Tibial artery (tissue), 4 donors: ENCODE measurements around the gene SLC2A9.

Source experiments
- DNase-seq, 2 donors: peaks; one replicate each; pipeline ENCODE4 v3.0.0-alpha.2; 2019
- H3K27ac ChIP-seq, 2 donors: fragments of 200-600 bp; sonication (generic) in 1 of 2; 1 replicate in 1 of 2; 2 replicates in 1 of 2; pipeline ENCODE4 v1.5.1; 2018 to 2019; ENCODE audit warnings: mild to moderate bottlenecking in 1 of 2
- H3K27me3 ChIP-seq, 2 donors: fragments of 200-600 bp; sonication (generic) in 1 of 2; one replicate each; pipeline versions ENCODE4 v1.5.1 to v1.6.0; 2016 to 2019
- H3K36me3 ChIP-seq, 3 donors: fragments of 200-600 bp; sonication (generic) in 2 of 3; one replicate each; pipeline ENCODE4 v1.5.1; 2016 to 2019; ENCODE audit warnings: mild to moderate bottlenecking in 2 of 3
- H3K4me1 ChIP-seq, 4 donors: fragments of 200-600 bp; sonication (generic) in 2 of 4; 1 replicate in 3 of 4; 2 replicates in 1 of 4; pipeline ENCODE4 v1.5.1; 2016 to 2019
- H3K4me3 ChIP-seq, 2 donors: fragments of 200-600 bp; sonication (generic) in 1 of 2; 1 replicate in 1 of 2; 2 replicates in 1 of 2; pipeline ENCODE4 v1.5.1; 2018 to 2019; ENCODE audit warnings: mild to moderate bottlenecking in 2 of 2
- H3K9me3 ChIP-seq, 3 donors: fragments of 200-600 bp; sonication (generic) in 1 of 3; one replicate each; pipeline ENCODE4 v1.5.1; 2016 to 2019
- intact Hi-C: fragments of 100-400 bp; cut with DNase I; formaldehyde crosslinking; loops from one replicate; pipeline ENCODE4 v1.15.0; 2023; ENCODE audit warnings: low total_unique reads
- TF ChIP-seq, protein P1 (sequence below), 2 experiments: fragments of 200-600 bp in 1 of 2; fragments of 450-650 bp in 1 of 2; IDR thresholded peaks; one replicate each; pipeline ENCODE4 v1.5.1; 2017 to 2019; ENCODE audit warnings: antibody characterized with exemption in 2 of 2, mild to moderate bottlenecking in 1 of 2, moderate library complexity in 1 of 2

The SLC2A9 gene

DNA sequence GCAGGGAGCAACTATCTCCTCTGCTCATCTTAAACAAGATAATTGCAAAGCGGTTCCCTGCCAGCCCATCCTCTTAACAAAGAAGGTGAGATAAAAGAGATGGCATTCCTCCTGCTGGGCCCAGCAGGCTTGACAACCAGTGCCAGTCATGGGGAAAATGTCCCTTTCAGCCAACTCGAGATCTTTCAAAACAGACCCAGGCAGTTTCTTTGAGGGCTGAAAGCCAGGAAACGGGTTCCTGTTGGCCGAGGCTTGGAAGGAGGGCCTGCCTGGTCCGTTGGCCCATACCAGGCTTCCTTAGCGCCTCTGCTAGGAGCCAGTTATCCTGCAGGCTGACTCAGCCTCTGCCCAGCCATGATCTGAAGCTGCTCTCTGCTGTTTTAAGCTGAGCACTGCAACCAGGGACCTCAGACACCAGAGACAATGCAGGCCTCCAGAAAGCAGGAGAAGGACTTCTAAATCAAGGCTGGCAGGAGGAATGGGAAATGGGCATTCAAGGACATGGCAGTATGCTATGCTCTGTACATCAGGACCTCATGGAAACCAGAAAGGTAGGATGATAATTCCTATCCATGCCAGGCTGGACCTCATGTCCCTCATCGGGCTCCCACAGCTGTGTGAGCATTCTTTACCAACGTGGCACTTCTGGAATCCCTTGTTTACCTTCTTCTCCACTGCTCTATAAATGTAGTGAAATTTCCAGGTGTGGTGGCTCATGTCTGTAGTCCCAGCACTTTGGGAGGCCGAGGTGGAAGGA lies 42.4 kb upstream of the SLC2A9 start:
- Histone ChIP-seq H3K36me3 (peaks cover 29 to 41% (median 40%) of the 10 kb centered on the region in 3 donors), H3K27me3 (no peaks in the 10 kb centered on the region), H3K4me3 (no peak overlapping the region), H3K9me3 (no peaks in the 10 kb centered on the region), H3K4me1 (peaks cover 0 to 13% (median 9%) of the 10 kb centered on the region in 4 donors), H3K27ac (peak overlapping the region; percentile 23 to 70)
- TF ChIP-seq, protein P1, sequence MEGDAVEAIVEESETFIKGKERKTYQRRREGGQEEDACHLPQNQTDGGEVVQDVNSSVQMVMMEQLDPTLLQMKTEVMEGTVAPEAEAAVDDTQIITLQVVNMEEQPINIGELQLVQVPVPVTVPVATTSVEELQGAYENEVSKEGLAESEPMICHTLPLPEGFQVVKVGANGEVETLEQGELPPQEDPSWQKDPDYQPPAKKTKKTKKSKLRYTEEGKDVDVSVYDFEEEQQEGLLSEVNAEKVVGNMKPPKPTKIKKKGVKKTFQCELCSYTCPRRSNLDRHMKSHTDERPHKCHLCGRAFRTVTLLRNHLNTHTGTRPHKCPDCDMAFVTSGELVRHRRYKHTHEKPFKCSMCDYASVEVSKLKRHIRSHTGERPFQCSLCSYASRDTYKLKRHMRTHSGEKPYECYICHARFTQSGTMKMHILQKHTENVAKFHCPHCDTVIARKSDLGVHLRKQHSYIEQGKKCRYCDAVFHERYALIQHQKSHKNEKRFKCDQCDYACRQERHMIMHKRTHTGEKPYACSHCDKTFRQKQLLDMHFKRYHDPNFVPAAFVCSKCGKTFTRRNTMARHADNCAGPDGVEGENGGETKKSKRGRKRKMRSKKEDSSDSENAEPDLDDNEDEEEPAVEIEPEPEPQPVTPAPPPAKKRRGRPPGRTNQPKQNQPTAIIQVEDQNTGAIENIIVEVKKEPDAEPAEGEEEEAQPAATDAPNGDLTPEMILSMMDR (IDR thresholded peaks at IDR 0.05), result peak; percentile 69 to 78
- intact Hi-C loops, result loop anchor here (5.0 kb wide), 1 partner anchor 41 kb away; the partner anchor contains the start of gene SLC2A9
- DNase-seq, result peak; percentile 85 to 93

DNA sequence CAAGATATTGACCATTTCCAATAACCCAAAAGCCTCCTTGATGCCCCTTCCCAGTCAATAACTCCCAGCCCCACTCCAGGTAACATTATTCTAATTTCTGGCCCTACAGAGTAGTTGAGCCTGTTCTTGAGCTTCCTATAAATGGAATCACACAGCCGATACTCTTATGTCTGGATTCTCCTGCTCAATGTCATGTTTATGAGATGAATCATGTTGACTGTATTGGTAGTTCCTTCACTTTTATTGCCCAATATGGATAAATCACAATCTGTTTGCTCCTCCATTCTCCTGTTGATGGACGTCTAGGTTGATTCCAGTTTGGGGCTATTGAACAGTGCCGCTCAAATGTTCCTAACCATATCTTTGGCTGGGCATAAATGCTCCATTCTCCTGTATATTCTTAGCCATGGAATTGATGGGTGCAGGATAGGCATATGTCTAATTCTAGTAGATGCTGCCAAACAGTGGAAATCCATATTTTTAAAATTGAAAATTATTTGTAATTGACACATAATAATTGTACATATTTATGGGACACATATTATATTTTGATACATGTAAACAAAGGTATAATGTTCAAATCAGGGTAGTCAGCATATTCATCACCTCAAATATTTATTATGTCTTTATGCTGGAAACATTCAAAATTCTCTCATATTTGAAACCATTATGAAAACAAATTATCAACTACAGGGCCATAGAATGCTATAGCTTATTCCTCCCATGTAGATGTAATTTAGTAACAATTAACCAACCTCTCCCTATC lies 40.5 kb upstream of the SLC2A9 start:
- Histone ChIP-seq H3K36me3 (peaks cover 16 to 28% (median 27%) of the 10 kb centered on the region in 3 donors), H3K9me3 (no peaks in the 10 kb centered on the region), H3K27me3 (no peaks in the 10 kb centered on the region), H3K4me1 (peaks cover 0 to 13% (median 9%) of the 10 kb centered on the region in 4 donors), H3K4me3 (no peak overlapping the region), H3K27ac (no peak overlapping the region)
- intact Hi-C loops, result loop anchor here (5.0 kb wide), 1 partner anchor 40 kb away; the partner anchor contains the start of gene SLC2A9
- TF ChIP-seq, protein P1 (IDR thresholded peaks at IDR 0.05), result no peak
- DNase-seq, result no peak

- H3K27me3 ChIP-seq, result no peaks in the 10 kb centered on the region
- H3K4me1 ChIP-seq, result peaks cover 0 to 3% (median 2%) of the 10 kb centered on the region in 4 donors
- TF ChIP-seq, protein P1 (IDR thresholded peaks at IDR 0.05), result no peak
- no peak overlapping the region for H3K27ac ChIP-seq
- DNase-seq, result no peak
- intact Hi-C loops, result no loop called here
- H3K4me3 ChIP-seq, result no peak overlapping the region
- no peaks in the 10 kb centered on the region for H3K9me3 ChIP-seq
- H3K36me3 ChIP-seq, result peaks cover 10 to 18% (median 10%) of the 10 kb centered on the region in 3 donors
Observed at GRCh38 chr4:10058371-10058770, 37.1 kb upstream of the SLC2A9 start.

DNA sequence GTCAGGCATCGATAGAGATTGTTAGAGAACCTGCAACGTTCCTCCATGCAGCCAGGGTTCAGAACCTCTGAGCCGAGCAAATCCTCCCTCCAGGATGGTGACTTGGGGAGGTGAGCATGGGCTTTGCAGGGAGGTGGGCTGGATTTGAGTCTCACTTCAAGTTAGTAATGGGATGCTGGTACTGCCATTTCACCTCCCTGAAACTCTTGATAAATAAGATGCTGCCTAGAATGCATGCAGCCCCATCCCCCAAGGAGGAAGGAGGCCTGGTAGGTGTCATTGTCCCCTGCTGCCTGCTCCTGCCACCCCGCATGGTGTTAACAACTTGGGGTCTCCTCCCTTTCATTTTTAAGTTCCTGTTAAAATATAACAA lies 35.7 kb upstream of the SLC2A9 start:
- H3K27ac ChIP-seq, result no peak overlapping the region
- H3K4me1 ChIP-seq, result no peaks in the 10 kb centered on the region
- peaks cover 10 to 18% (median 10%) of the 10 kb centered on the region in 3 donors for H3K36me3 ChIP-seq
- H3K4me3 ChIP-seq, result no peak overlapping the region
- intact Hi-C loops, result no loop called here
- TF ChIP-seq, protein P1 (IDR thresholded peaks at IDR 0.05), result no peak
- DNase-seq, result no peak
- no peaks in the 10 kb centered on the region for H3K9me3 ChIP-seq
- H3K27me3 ChIP-seq, result no peaks in the 10 kb centered on the region

- Histone ChIP-seq H3K36me3 (peaks cover 10 to 18% (median 10%) of the 10 kb centered on the region in 3 donors), H3K4me3 (no peak overlapping the region), H3K9me3 (no peaks in the 10 kb centered on the region), H3K27me3 (no peaks in the 10 kb centered on the region), H3K27ac (no peak overlapping the region), H3K4me1 (no peaks in the 10 kb centered on the region)
- no peak for DNase-seq
- TF ChIP-seq, protein P1 (IDR thresholded peaks at IDR 0.05), result no peak
- intact Hi-C loops, result no loop called here
Observed at GRCh38 chr4:10056334-10057022, 35.2 kb upstream of the SLC2A9 start.
